Stomach (tissue), 9 donors: ENCODE measurements around the gene PRDM16. TPM values are rescaled to one million over a fixed set of nuclear protein-coding genes. Genes with fewer than 3 reads are reported as not detected.

Source experiments
- DNase-seq, 2 donors: peaks; one replicate each; pipeline versions ENCODE4 v3.0.0 to v3.0.0-alpha.2; 2013 to 2019
- H3K27ac ChIP-seq, 5 donors: fragments of 200-600 bp in 4 of 5; sonication (generic) in 4 of 5; one replicate each; pipeline ENCODE4 v1.5.1; 2013 to 2019; ENCODE audit warnings: mild to moderate bottlenecking in 1 of 5, moderate library complexity in 1 of 5
- H3K27me3 ChIP-seq, 3 donors: fragments of 200-600 bp; sonication (generic); one replicate each; pipeline ENCODE4 v1.5.1; 2017 to 2019; ENCODE audit warnings: mixed run types in 1 of 3
- H3K36me3 ChIP-seq, 4 donors: fragments of 200-600 bp; sonication (generic); 1 replicate in 3 of 4; 2 replicates in 1 of 4; pipeline ENCODE4 v1.5.1; 2016 to 2019
- H3K4me1 ChIP-seq, 4 donors: fragments of 200-600 bp; sonication (generic); one replicate each; pipeline ENCODE4 v1.5.1; 2016 to 2019
- H3K4me3 ChIP-seq, 4 donors: fragments of 200-600 bp; sonication (generic) in 3 of 4; one replicate each; pipeline ENCODE4 v1.5.1; 2016 to 2019; ENCODE audit warnings: mild to moderate bottlenecking in 1 of 4
- H3K9me3 ChIP-seq, 4 donors: fragments of 200-600 bp; sonication (generic); one replicate each; pipeline ENCODE4 v1.5.1; 2016 to 2019
- EP300 ChIP-seq: sonication (generic); formaldehyde crosslinking; IDR thresholded peaks from one replicate; pipeline ENCODE4 v1.6.1; 2017; ENCODE audit warnings: antibody characterized with exemption
- POLR2A ChIP-seq, 4 donors: fragments of 450-650 bp; IDR thresholded peaks; one replicate each; pipeline ENCODE4 v1.6.1; 2016; ENCODE audit warnings: antibody characterized with exemption in 4 of 4, control low read depth in 2 of 4, mild to moderate bottlenecking in 1 of 4, moderate library complexity in 1 of 4
- POLR2AphosphoS5 ChIP-seq, 3 donors: sonication (generic); formaldehyde crosslinking; IDR thresholded peaks; one replicate each; pipeline ENCODE4 v1.6.1; 2016; ENCODE audit warnings: antibody characterized with exemption in 3 of 3
- WGBS, 5 donors: extraction: QIAGEN DNeasy Blood & Tissue Kit in 3 of 5; methylation state at CpG; one replicate each; pipeline versions ENCODE4 v1.1.5 to v1.1.7; 2013 to 2018; 5-methylcytosine and 5-hydroxymethylcytosine counted together
- intact Hi-C: fragments of 100-400 bp; cut with DNase I; formaldehyde crosslinking; loops from one replicate; pipeline ENCODE4 v1.15.1; 2023; ENCODE audit warnings: low total_unique reads
- polyA plus RNA-seq, 3 donors: library from polyadenylated mRNA; stranded (reverse); fragments of 200-250 nt; gene quantifications; one replicate each; pipeline ENCODE4 v1.2.3, GENCODE V29; 2013
- total RNA-seq, 5 donors: library from RNA; depleted of rRNA; stranded (reverse); fragments of >200 nt; gene quantifications; one replicate each; pipeline versions ENCODE4 v1.1.0 to v1.2.3, GENCODE V29; 2014 to 2016
- TF ChIP-seq, protein P1 (sequence below), 7 experiments: fragments of 450-650 bp in 4 of 7; fragments of 200-600 bp in 3 of 7; sonication (generic) in 3 of 7; IDR thresholded peaks; one replicate each; pipeline ENCODE4 v1.5.1; 2016 to 2019; ENCODE audit warnings: antibody characterized with exemption in 7 of 7, control low read depth in 2 of 7, mild to moderate bottlenecking in 1 of 7
- donor health status: healthy with polysubstance abuse.
- donor health status: Bipolar disorder and iron deficiency.
- donor health status: healthy.

The PRDM16 gene
- total and polyA plus RNA-seq, 8 donors: 0.29 to 222 (median 15.8) TPM

DNA sequence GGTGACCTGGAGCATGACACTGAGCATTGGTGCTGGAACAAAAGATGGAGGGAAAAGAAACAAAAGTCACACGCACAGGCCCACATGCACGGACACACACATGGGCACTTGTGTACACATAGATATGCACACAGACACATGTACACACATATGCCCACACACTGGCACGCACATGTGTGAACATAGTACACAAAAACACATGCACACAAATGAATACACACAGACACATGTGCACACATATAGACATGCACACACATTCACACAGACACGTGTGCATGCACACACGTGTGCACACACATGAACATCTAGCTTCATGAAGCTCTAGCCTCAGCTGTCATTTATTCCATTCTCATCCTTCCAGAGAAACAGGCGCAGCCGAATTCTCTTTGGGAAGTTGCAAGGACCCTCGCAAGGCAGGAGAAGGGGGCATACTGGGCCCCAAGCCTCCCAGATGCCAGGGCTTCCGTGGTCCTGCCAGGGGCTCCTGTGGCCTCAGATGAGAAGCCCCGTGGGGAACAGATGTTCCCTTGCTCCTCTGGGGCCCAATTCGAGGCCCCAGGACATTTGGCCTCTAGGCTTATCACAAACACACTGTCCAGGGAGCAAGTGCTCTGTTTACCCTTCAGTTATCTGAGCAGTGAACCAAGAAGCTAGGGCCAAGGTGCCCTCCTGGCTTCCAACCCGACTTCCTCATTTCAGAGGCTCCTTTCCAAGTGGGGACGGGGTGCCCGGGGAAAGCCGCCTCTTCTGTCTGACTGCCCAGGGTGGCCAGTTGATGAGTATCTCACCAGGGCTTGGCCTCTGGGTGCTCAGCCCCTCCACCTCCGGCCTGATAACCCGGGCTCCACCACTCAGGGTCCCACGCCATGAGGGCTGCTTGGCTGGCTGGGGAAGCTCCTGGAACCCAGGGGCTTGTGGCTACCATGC lies 269.1 kb downstream of the PRDM16 start:
- Histone ChIP-seq H3K4me1 (peaks cover 14 to 44% (median 36%) of the 10 kb centered on the region in 4 donors), H3K27ac (peak overlapping the region in 2 of 5 donors; percentile 7 to 9), H3K36me3 (no peaks in the 10 kb centered on the region), H3K9me3 (peaks cover 0 to 4% (median 3%) of the 10 kb centered on the region in 4 donors), H3K4me3 (no peak overlapping the region), H3K27me3 (peaks cover 0 to 11% (median 0%) of the 10 kb centered on the region in 3 donors)
- 59 to 77% (median 62%) methylated on average over 16 to 18 of the region's 18 CpGs for WGBS, 5 donors
- TF ChIP-seq EP300 (no peak), POLR2AphosphoS5 (IDR thresholded peaks at IDR 0.05) (no peak), POLR2A (IDR thresholded peaks at IDR 0.05) (no peak)
- TF ChIP-seq, protein P1, sequence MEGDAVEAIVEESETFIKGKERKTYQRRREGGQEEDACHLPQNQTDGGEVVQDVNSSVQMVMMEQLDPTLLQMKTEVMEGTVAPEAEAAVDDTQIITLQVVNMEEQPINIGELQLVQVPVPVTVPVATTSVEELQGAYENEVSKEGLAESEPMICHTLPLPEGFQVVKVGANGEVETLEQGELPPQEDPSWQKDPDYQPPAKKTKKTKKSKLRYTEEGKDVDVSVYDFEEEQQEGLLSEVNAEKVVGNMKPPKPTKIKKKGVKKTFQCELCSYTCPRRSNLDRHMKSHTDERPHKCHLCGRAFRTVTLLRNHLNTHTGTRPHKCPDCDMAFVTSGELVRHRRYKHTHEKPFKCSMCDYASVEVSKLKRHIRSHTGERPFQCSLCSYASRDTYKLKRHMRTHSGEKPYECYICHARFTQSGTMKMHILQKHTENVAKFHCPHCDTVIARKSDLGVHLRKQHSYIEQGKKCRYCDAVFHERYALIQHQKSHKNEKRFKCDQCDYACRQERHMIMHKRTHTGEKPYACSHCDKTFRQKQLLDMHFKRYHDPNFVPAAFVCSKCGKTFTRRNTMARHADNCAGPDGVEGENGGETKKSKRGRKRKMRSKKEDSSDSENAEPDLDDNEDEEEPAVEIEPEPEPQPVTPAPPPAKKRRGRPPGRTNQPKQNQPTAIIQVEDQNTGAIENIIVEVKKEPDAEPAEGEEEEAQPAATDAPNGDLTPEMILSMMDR (IDR thresholded peaks at IDR 0.05): no peak
- peak in 1 of 2 donors; percentile 49 for DNase-seq
- intact Hi-C loops: no loop called here

DNA sequence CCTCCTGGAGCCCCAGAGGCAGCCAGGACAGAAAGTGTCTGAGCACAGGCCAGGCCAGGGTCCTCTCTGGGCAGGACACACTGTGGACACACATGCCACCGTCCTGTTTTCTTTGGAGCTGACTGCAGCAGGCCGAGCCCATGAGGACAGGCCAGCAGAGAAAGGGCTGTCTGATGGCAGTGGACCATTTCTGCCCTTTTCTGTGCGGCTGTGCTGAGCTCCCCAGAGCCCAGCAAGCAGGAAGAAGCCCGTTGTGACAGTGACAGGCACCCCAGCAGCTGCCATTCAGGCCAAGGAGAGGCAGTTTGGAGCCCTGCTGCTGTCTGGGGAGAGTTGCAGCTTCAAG lies 269.7 kb downstream of the PRDM16 start:
- intact Hi-C loops: no loop called here
- no peak for TF ChIP-seq EP300
- DNase-seq: no peak
- Histone ChIP-seq H3K4me1 (peaks cover 14 to 39% (median 30%) of the 10 kb centered on the region in 4 donors), H3K36me3 (no peaks in the 10 kb centered on the region), H3K9me3 (peaks cover 0 to 11% (median 8%) of the 10 kb centered on the region in 4 donors), H3K27ac (peak overlapping the region in 2 of 5 donors; percentile 7 to 9), H3K4me3 (no peak overlapping the region), H3K27me3 (peaks cover 0 to 8% (median 0%) of the 10 kb centered on the region in 3 donors)
- 48 to 62% (median 53%) methylated on average over 4 of the region's 4 CpGs; no CpG with 5 or more reads in 1 of the 5 donors for WGBS, 5 donors

DNA sequence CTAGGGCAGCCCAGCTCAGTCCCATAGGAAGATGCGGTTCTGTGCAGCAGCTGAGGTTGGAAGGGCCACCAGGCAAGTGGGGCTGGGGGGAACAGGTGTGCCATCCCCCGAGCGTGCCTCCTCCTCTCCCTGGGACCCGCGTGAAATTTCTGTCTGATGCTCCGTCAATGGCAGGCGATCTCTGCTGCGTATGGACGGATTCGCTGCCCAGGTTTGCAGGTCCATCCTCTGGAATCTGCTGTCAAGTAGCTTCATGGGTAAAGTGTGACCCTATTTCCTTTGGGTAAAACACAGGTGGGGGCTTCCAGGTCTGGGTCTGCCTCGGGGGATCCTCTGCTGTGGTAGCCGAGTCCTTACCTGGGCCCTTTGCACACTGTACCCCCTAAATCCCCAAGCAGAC lies 270.9 kb downstream of the PRDM16 start:
- no peak for DNase-seq
- Histone ChIP-seq H3K27me3 (peaks cover 0 to 8% (median 0%) of the 10 kb centered on the region in 3 donors), H3K27ac (no peak overlapping the region), H3K9me3 (peaks cover 0 to 22% (median 20%) of the 10 kb centered on the region in 4 donors), H3K4me3 (no peak overlapping the region), H3K4me1 (peaks cover 14 to 27% (median 21%) of the 10 kb centered on the region in 4 donors), H3K36me3 (no peaks in the 10 kb centered on the region)
- WGBS, 5 donors: 91 to 96% (median 94%) methylated on average over 10 to 12 of the region's 12 CpGs
- TF ChIP-seq POLR2AphosphoS5 (IDR thresholded peaks at IDR 0.05) (no peak), EP300 (no peak), POLR2A (IDR thresholded peaks at IDR 0.05) (no peak)
- TF ChIP-seq, protein P1 (IDR thresholded peaks at IDR 0.05): no peak
- intact Hi-C loops: no loop called here

DNA sequence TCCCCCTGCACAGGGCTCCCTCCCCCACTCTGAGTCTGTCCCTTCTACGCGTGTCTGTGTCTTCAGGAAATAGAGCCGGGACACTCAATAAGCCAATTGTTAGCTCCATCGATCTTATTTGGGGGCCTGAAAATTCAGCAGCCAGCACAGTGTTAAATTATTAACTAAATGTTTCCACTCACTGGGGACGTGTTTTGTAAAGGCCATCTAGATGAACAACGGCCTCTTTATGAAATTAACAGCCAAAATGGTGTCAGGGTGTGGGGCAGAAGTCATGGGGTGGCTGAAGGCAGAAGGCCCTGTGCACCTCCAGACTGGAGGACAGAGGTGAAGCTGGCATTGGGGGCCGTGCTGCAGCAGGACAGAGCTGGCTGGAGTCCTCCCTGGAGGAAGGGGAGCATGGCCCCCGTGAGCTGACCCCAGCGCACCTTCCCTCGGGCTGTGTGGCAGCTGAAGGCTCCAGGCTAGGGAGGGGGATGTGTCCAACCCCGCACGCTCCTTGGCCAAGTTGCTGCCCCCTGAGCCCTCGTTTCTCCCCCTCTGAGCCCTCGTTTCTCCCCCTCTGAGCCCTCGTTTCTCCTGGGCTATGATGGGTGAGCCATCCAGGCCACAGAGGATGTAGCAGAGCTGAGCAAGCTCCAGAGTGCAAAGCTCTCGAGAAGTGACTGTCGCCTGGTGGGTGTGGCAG lies 271.7 kb downstream of the PRDM16 start:
- H3K27me3 ChIP-seq: peaks cover 0 to 8% (median 0%) of the 10 kb centered on the region in 3 donors
- H3K4me1 ChIP-seq: peaks cover 12 to 21% (median 16%) of the 10 kb centered on the region in 4 donors
- TF ChIP-seq EP300 (no peak), POLR2A (IDR thresholded peaks at IDR 0.05) (no peak), POLR2AphosphoS5 (IDR thresholded peaks at IDR 0.05) (no peak)
- TF ChIP-seq, protein P1 (IDR thresholded peaks at IDR 0.05): no peak
- no peak for DNase-seq
- 71 to 79% (median 76%) methylated on average over 16 to 17 of the region's 17 CpGs for WGBS, 5 donors
- no peak overlapping the region for H3K4me3 ChIP-seq
- no peak overlapping the region for H3K27ac ChIP-seq
- peaks cover 0 to 24% (median 22%) of the 10 kb centered on the region in 4 donors for H3K9me3 ChIP-seq
- H3K36me3 ChIP-seq: no peaks in the 10 kb centered on the region
- intact Hi-C loops: no loop called here
